Stimulated activated CD4-positive, alpha-beta T cell treated with anti-CD3 and anti-CD28 coated beads, Interleukin-2, amount 100 ng/mL, for 4 hours (primary cell): ENCODE measurements around the gene MOCS2.

Source experiments
- DNase-seq: peaks from one replicate; pipeline ENCODE4 v3.0.0-alpha.2; 2020; ENCODE audit warnings: low read depth

Gene MOCS2

DNA sequence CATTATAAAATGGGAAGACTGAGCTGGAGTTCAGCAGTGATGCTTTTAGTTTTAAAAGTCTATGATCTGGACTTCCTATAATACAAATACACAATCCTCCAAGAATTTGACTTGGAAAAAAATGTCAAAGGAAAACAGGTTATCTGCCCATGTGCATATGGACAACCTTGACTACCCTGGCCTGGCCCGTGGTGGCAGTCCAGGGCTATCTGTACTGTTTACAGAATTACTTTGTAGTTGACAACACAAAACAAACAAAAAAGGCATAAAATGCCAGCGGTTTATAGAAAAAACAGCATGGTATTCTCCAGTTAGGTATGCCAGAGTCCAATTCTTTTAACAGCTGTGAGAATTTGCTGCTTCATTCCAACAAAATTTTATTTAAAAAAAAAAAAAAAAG is 17.3 kb downstream of the MOCS2 start:
- no peak for DNase-seq

GRCh38 chr5:53091289-53091688 is 18.3 kb downstream of the MOCS2 start:
- no peak for DNase-seq

GRCh38 chr5:53090229-53090628 is 19.3 kb downstream of the MOCS2 start:
- no peak for DNase-seq

DNA sequence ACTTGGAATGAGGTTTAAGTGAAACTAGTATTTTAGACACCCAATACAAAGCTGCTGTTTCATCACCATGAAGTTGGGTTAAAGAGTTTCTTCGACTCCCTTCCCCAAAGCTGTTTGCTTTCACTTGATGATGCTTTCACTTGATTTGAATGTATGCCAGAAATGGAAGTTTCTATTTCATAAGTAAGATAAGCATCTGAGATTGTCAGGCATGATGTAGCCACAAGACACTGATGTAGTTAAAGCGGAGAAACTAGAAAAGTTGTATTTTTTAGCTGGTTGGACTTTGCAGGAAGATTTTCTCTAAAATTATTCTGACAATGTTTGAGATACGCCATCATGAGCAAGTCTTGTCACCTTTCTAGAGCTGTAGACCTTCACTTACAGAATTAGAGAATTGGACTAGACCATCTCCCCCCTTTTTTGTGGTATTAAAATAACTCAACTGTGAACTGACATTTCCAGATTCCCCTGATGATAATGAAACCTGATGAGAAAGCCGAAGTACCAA is 20.0 kb downstream of the MOCS2 start:
- DNase-seq = no peak

GRCh38 chr5:53087621-53088121 is 21.9 kb downstream of the MOCS2 start:
- DNase-seq = no peak

GRCh38 chr5:53087171-53087570 is 22.4 kb downstream of the MOCS2 start:
- DNase-seq = no peak

- no peak for DNase-seq
Measured at GRCh38 chr5:53084546-53085255, 24.9 kb downstream of the MOCS2 start.

- DNase-seq = no peak
Measured at GRCh38 chr5:53083927-53084326, 25.6 kb downstream of the MOCS2 start.

GRCh38 chr5:53080271-53080670 is 29.3 kb downstream of the MOCS2 start:
- no peak for DNase-seq

GRCh38 chr5:53076014-53076583 is 33.5 kb downstream of the MOCS2 start:
- DNase-seq = no peak

DNA sequence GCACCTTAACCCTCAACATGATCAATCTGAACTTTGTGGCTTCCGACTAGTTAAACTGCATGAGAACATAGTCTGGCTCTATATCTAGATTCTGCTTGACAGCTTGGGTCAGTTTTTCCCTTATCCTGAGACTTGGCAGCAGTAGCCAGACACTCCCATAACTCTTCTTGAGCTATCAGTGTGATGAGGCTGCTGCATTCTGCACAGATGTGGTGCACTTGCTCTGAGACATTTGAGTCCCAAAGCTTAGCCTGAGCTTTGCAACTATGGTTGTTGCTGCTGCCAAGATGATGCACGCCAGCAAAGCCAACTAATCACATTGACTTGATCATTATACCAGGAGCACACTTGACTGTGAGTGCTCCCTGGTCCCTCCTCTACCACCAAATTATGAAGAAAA is 36.2 kb downstream of the MOCS2 start:
- DNase-seq = no peak

- DNase-seq = no peak
Measured at GRCh38 chr5:53071738-53072137, 37.8 kb downstream of the MOCS2 start.

GRCh38 chr5:53071298-53071697 is 38.3 kb downstream of the MOCS2 start:
- DNase-seq = no peak

DNA sequence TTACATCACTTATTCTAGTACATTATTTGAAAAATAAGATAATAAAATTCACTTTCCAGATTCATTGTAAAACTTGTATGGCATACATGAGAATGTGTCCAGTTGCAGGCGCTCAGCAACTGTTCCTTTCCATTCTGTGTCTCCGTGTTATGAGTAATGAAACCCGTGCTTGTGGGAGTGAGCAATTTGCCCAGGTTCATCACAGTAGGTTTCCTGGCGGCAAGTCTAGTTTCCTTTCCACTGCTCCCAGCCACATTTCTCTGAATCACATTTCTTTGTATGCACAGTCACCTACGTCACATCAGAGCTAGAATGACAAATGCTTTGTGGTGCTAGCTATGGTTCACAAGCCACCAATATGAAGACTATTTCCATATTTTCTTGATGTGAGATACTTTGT is 39.9 kb downstream of the MOCS2 start:
- DNase-seq = peak; percentile 51

GRCh38 chr5:53068291-53068836 is 41.2 kb downstream of the MOCS2 start:
- DNase-seq = no peak

GRCh38 chr5:53067641-53068040 is 41.9 kb downstream of the MOCS2 start:
- no peak for DNase-seq

DNA sequence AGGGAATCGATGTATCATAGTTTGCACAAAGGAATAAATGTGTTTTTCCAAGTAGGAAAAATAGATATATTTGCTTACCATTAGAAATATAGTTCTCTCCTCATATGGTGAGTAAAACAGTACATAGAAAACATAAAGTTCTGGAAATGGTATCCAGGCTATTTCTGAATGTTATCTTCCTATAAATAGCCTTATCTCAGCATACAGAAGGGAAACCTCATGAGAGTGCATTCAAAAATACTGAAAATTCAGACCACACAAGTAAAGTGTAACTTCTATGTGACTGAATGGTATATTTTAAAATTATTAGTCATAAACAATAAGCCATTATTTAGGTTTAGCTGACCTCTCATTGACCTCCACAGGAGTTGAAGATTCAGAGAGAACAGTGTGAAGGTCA is 43.5 kb downstream of the MOCS2 start:
- no peak for DNase-seq

DNA sequence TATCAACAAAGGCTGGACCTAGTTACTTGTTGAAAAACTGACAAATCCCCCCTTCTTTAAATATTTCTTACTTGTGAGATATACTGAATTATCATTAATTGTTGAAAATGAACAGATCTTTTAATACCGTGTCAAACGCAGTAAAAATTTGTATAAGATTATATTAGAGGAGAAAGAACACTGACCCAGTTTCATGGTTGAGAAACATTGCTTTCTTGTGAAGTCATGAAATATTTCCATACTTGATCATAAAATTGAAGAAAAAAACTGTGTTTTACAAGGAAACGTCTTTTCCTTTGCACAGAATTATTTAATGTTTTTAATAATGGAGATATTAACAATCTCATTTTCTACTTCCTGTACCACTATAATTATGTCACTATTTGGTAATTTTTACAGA is 45.8 kb downstream of the MOCS2 start:
- DNase-seq = no peak

- no peak for DNase-seq
Measured at GRCh38 chr5:53063176-53063575, 46.4 kb downstream of the MOCS2 start.

DNA sequence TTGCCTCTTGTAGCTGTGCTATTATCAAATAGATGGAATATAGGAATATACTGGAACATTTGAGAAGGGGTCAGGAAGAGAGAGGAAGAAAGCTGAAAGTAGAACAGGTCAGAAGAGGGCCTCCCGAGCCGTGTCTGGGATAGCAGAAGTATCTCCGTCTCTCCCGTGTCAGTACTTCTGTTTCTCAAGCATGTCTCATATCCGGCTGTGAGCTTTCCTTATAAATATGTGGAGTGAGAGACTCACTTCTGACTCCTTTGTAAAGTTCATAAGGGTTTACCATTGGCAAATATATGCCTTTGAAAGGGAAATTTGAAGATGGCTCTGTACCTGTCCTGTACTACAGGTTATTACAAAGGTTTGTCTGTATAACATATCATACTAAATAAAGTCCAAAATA is 50.3 kb downstream of the MOCS2 start:
- DNase-seq = no peak

DNA sequence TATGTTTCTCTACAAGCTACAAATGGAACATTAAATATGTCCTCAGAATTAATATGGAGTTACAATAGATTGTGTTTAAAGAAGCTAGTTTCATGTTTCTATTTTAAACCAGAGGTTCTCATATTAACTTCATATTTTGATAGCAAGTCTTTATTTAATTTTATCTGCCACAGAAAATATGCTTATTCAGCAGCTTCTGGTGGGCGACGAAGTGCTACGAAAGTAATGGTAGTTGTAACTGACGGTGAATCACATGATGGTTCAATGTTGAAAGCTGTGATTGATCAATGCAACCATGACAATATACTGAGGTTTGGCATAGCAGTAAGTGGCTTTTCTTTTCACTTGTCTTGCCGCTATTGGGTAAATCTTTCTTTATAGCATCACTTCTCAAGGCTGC is 54.2 kb downstream of the MOCS2 start:
- DNase-seq = no peak

- no peak for DNase-seq
Measured at GRCh38 chr5:53053364-53053763, 56.2 kb downstream of the MOCS2 start.

DNA sequence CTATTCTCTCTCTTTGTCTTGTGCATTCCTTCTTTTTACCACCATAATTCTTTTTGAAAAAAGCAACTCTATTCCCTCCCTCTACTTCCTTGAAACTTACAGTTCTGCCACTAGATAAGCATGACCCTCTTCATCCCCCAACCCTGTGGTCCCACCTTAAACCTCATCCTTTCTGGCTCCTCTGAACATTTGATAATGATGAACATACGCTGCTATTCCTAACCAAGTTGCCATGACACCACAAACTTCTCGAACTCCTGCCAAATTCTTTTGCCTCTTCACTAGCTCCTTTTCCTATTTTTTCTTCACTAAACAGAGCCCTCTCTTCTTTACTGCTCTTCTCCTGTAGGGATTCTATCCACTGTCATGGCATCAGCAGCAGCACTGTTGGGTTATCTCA is 57.1 kb downstream of the MOCS2 start:
- no peak for DNase-seq

GRCh38 chr5:53048248-53048647 is 61.3 kb downstream of the MOCS2 start:
- no peak for DNase-seq
